CD4-positive, alpha-beta T cell (primary cell): ENCODE results near the gene RXRG. TPM values are rescaled to one million over a fixed set of nuclear protein-coding genes. Genes with fewer than 3 reads are reported as not detected.

Experiments
- ATAC-seq: fragments of 200-7000 bp; cut with Tn5 transposase; one replicate; pipeline ENCODE4 v1.10.0; 2022; ENCODE audit warnings: mild to moderate bottlenecking; ENCODE audit not compliant: poor library complexity
- CTCF ChIA-PET: fragments of 350-600 bp; sonication (Branson Sonifier 250); formaldehyde crosslinking; loops from one replicate; lab custom pipeline; 2021; ENCODE audit warnings: antibody characterized with exemption, inconsistent platforms; lab: Charles Lee
- POLR2A ChIA-PET: fragments of 350-600 bp; sonication (Branson Sonifier 250); formaldehyde crosslinking; loops from one replicate; lab custom pipeline; 2021; ENCODE audit warnings: antibody characterized with exemption, inconsistent platforms; lab: Charles Lee
- DNase-seq, 14 experiments: peaks; one replicate each; pipeline ENCODE4 v3.0.0-alpha.2; 2013 to 2020; ENCODE audit warnings: mixed read lengths in 2 of 14
- H3K27ac ChIP-seq, 2 donors: one replicate each; pipeline versions ENCODE4 v1.5.1 to v1.7.0; 2013; ENCODE audit warnings: low read length in 2 of 2, low read depth in 1 of 2, mild to moderate bottlenecking in 1 of 2
- H3K27me3 ChIP-seq, 2 experiments: 1 replicate in 1 of 2; 2 replicates in 1 of 2; pipeline versions ENCODE4 v1.6.1 to v1.7.0; 2013; ENCODE audit warnings: low read length in 2 of 2, control low read depth in 1 of 2, mild to moderate bottlenecking in 1 of 2, moderate library complexity in 1 of 2; ENCODE audit not compliant: insufficient read depth in 2 of 2, control insufficient read depth in 1 of 2
- H3K36me3 ChIP-seq: one replicate; pipeline ENCODE4 v1.6.1; 2013; ENCODE audit warnings: low read length, control low read depth; ENCODE audit not compliant: insufficient read depth
- H3K4me1 ChIP-seq: one replicate; pipeline ENCODE4 v1.6.1; 2013; ENCODE audit warnings: low read length, control low read depth; ENCODE audit not compliant: insufficient read depth
- H3K4me3 ChIP-seq: one replicate; pipeline ENCODE4 v1.5.1; 2013; ENCODE audit warnings: mild to moderate bottlenecking, low read length, moderate library complexity
- H3K9me3 ChIP-seq, 2 experiments: 1 replicate in 1 of 2; 2 replicates in 1 of 2; pipeline versions ENCODE4 v1.6.1 to v1.7.0; 2013; ENCODE audit warnings: low read length in 2 of 2, mild to moderate bottlenecking in 2 of 2, control low read depth in 1 of 2, moderate library complexity in 1 of 2; ENCODE audit not compliant: control insufficient read depth in 1 of 2, insufficient read depth in 1 of 2
- H3K27ac Mint-ChIP-seq: one replicate; pipeline ENCODE4 v1.8.0; 2020; ENCODE audit warnings: mixed read lengths
- H3K27me3 Mint-ChIP-seq: one replicate; pipeline ENCODE4 v1.8.0; 2021; ENCODE audit warnings: mixed read lengths
- H3K36me3 Mint-ChIP-seq: one replicate; pipeline ENCODE4 v1.8.0; 2021; ENCODE audit warnings: low read depth, mixed read lengths
- H3K4me1 Mint-ChIP-seq: one replicate; pipeline ENCODE4 v1.8.0; 2021; ENCODE audit warnings: low read depth, mixed read lengths
- H3K4me3 Mint-ChIP-seq: one replicate; pipeline ENCODE4 v1.8.0; 2020; ENCODE audit warnings: mild to moderate bottlenecking, mixed read lengths
- H3K9me3 Mint-ChIP-seq: one replicate; pipeline ENCODE4 v1.8.0; 2020; ENCODE audit warnings: mixed read lengths
- intact Hi-C, 2 experiments: fragments of 100-400 bp; cut with DNase I in 1 of 2; cut with micrococcal nuclease in 1 of 2; formaldehyde crosslinking; loops; one replicate each; pipeline versions ENCODE4 v1.15.1 to v1.9.0; 2023 to 2025; cut with DNase I, micrococcal nuclease
- total RNA-seq, 174 experiments: library from RNA in 2 of 174; stranded (reverse) in 2 of 174; gene quantifications; one replicate each; pipeline ENCODE4 v1.2.3 and lab custom pipeline; 2021 to 2026
- TF ChIP-seq, protein P1 (sequence below): fragments of 200-600 bp; IDR thresholded peaks from one replicate; pipeline ENCODE4 v1.8.0; 2022; ENCODE audit warnings: antibody characterized with exemption, mild to moderate bottlenecking

RXRG gene
- total RNA-seq, 2 experiments from 2014 or later = not detected

DNA sequence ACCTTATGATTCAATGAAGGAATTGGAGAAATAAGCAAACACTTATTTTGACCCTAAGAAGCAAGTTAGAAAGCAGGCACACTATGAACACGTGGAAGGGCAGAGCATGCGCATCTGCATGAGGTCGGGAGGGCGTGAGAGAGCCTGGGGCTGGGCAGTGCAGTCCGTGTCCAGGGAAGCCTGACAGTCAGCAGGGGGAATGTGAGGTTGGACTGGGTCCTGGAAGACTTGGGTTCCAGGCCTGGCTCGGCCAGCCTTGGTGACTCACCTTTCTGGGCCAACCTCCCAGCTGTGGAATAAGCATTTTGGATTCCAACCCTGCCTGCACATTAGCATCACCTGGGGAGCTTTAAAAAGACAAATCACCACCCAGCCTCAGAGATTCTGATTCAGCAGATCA lies 61.9 kb downstream of the RXRG start:
- Mint-ChIP-seq H3K27me3 (peaks cover 71% of the 10 kb centered on the region), H3K36me3 (no peaks in the 10 kb centered on the region), H3K4me1 (no peaks in the 10 kb centered on the region), H3K9me3 (peaks cover 2% of the 10 kb centered on the region), H3K4me3 (no peak overlapping the region), H3K27ac (no peak overlapping the region)
- POLR2A ChIA-PET = interaction anchor here (0.6 kb wide), 1 partner anchor 377 kb away, joined by 3 read pairs; no protein-coding TSS in a partner anchor
- Histone ChIP-seq H3K36me3 (no peaks in the 10 kb centered on the region), H3K4me3 (no peak overlapping the region), H3K27me3 (peaks cover 7 to 11% of the 10 kb centered on the region in 2 experiments), H3K27ac (no peak overlapping the region), H3K9me3 (no peaks in the 10 kb centered on the region), H3K4me1 (no peaks in the 10 kb centered on the region)
- ATAC-seq (no peak), DNase-seq (no peak)
- CTCF ChIA-PET = interaction anchor here (1.7 kb wide), 1 partner anchor 15 kb away, joined by 5 read pairs; no protein-coding TSS in a partner anchor
- TF ChIP-seq, protein P1, sequence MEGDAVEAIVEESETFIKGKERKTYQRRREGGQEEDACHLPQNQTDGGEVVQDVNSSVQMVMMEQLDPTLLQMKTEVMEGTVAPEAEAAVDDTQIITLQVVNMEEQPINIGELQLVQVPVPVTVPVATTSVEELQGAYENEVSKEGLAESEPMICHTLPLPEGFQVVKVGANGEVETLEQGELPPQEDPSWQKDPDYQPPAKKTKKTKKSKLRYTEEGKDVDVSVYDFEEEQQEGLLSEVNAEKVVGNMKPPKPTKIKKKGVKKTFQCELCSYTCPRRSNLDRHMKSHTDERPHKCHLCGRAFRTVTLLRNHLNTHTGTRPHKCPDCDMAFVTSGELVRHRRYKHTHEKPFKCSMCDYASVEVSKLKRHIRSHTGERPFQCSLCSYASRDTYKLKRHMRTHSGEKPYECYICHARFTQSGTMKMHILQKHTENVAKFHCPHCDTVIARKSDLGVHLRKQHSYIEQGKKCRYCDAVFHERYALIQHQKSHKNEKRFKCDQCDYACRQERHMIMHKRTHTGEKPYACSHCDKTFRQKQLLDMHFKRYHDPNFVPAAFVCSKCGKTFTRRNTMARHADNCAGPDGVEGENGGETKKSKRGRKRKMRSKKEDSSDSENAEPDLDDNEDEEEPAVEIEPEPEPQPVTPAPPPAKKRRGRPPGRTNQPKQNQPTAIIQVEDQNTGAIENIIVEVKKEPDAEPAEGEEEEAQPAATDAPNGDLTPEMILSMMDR = no peak
- intact Hi-C loops = no loop called here

DNA sequence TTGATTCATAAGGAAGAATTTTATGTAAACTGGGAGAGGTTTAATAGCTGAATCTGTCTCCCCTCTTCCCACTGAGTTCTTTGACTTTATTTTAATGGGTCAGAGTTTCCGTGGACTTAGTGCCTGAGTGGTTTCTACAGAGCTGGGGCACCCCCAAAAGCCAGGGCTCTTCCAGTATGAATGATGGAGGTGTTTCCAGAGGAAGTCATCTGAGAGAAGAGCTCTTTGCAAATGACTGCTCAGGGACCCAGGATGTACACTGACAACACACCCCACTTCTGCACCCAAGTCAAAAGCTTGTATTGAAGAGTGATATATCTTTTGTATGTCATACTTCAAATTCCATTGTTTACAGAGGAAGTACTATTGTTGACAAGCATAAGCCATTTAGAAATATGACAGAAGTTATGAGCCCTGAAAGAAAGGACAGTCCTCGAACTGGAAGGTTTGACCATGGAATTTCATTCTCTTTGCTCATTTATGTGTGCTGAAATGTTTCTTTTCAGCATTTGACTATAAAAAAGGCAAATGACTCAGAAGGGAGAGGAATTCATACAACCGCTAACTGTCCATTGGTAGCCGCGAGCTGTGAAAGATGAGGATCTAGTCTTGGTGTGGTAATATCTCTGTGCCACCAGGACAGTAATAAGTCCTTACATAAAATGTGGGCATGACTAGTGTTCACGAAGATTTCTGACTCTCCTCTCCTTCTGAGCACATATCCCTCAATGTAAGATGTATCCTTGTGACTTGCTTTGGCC lies 63.0 kb downstream of the RXRG start:
- Histone ChIP-seq H3K27me3 (peaks cover 7 to 9% of the 10 kb centered on the region in 2 experiments), H3K36me3 (no peaks in the 10 kb centered on the region), H3K9me3 (peaks cover 0 to under 1% of the 10 kb centered on the region in 2 experiments), H3K27ac (no peak overlapping the region), H3K4me3 (no peak overlapping the region), H3K4me1 (peaks cover under 1% of the 10 kb centered on the region)
- intact Hi-C loops = no loop called here
- H3K4me1 Mint-ChIP-seq = peaks cover 4% of the 10 kb centered on the region
- DNase-seq (no peak), ATAC-seq (no peak)
- no peak overlapping the region for H3K27ac Mint-ChIP-seq
- TF ChIP-seq, protein P1 = no peak
- peaks cover 66% of the 10 kb centered on the region for H3K27me3 Mint-ChIP-seq
- no peaks in the 10 kb centered on the region for H3K36me3 Mint-ChIP-seq
- H3K9me3 Mint-ChIP-seq = peaks cover 2% of the 10 kb centered on the region
- H3K4me3 Mint-ChIP-seq = no peak overlapping the region
- ChIA-PET CTCF (no interaction called here), POLR2A (no interaction called here)

DNA sequence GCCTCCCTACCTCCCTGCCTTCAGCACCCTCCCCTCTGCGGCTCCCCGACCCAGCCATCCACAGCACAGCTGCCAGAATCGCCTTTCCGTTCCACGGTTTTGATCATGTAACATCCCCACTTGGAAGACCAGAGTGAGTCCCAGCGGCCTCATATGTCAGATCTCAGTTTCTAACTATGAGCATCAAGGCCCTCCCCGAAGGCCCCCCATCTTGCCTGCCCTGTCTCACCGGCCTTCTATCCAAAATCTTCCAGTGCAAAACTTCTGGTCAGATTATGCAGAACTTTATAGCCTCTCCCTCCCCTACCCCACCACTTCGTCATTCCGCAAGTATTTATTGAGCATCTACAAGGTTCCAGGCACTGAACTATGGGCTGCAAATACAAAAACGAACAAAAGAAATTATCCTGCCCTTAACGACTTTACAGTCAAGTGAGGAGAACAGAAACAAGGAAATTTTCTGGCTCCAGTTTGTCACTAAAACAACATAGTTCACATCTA lies 68.1 kb downstream of the RXRG start:
- Mint-ChIP-seq H3K4me3 (peak overlapping the region; percentile 70), H3K36me3 (no peaks in the 10 kb centered on the region), H3K9me3 (peaks cover 2% of the 10 kb centered on the region), H3K27me3 (peaks cover 75% of the 10 kb centered on the region), H3K27ac (no peak overlapping the region), H3K4me1 (peaks cover 18% of the 10 kb centered on the region)
- no peak for ATAC-seq
- intact Hi-C loops = no loop called here
- Histone ChIP-seq H3K36me3 (no peaks in the 10 kb centered on the region), H3K4me1 (peaks cover 20% of the 10 kb centered on the region), H3K4me3 (peak overlapping the region; percentile 30), H3K27ac (no peak overlapping the region), H3K27me3 (peaks cover 43 to 53% of the 10 kb centered on the region in 2 experiments), H3K9me3 (peaks cover 0 to 7% of the 10 kb centered on the region in 2 experiments)
- DNase-seq = no peak
- POLR2A ChIA-PET = interaction anchor here (0.9 to 1.2 kb wide), 2 partner anchors 15 to 163 kb away, joined by 3 read pairs; no protein-coding TSS in a partner anchor
- CTCF ChIA-PET = interaction anchor here (0.9 to 2.8 kb wide), 3 partner anchors 9 to 216 kb away, joined by 3 to 20 read pairs (median 4); no protein-coding TSS in a partner anchor
- TF ChIP-seq, protein P1 = no peak
